Activated T-cell treated with anti-CD3 and anti-CD28 coated beads, Interleukin-2, amount 50 U/mL, for 24 hours (primary cell): ENCODE results near the gene TFCP2L1.

Experiments used
- DNase-seq: peaks from one replicate; pipeline ENCODE4 v3.0.0-alpha.2; 2020
- H3K27ac Mint-ChIP-seq: 2 replicates; pipeline ENCODE4 v1.8.0; 2020; ENCODE audit warnings: mild to moderate bottlenecking, mixed read lengths
- H3K27me3 Mint-ChIP-seq: 2 replicates; pipeline ENCODE4 v1.8.0; 2020; ENCODE audit warnings: mixed read lengths
- H3K36me3 Mint-ChIP-seq: 2 replicates; pipeline ENCODE4 v1.8.0; 2020; ENCODE audit warnings: low read depth, mixed read lengths
- H3K4me1 Mint-ChIP-seq: 2 replicates; pipeline ENCODE4 v1.8.0; 2020; ENCODE audit warnings: low read depth, mixed read lengths
- H3K4me3 Mint-ChIP-seq: 2 replicates; pipeline ENCODE4 v1.8.0; 2020; ENCODE audit warnings: mild to moderate bottlenecking, moderate library complexity, mixed read lengths
- H3K9me3 Mint-ChIP-seq: 2 replicates; pipeline ENCODE4 v1.8.0; 2020; ENCODE audit warnings: mixed read lengths

The TFCP2L1 gene

DNA sequence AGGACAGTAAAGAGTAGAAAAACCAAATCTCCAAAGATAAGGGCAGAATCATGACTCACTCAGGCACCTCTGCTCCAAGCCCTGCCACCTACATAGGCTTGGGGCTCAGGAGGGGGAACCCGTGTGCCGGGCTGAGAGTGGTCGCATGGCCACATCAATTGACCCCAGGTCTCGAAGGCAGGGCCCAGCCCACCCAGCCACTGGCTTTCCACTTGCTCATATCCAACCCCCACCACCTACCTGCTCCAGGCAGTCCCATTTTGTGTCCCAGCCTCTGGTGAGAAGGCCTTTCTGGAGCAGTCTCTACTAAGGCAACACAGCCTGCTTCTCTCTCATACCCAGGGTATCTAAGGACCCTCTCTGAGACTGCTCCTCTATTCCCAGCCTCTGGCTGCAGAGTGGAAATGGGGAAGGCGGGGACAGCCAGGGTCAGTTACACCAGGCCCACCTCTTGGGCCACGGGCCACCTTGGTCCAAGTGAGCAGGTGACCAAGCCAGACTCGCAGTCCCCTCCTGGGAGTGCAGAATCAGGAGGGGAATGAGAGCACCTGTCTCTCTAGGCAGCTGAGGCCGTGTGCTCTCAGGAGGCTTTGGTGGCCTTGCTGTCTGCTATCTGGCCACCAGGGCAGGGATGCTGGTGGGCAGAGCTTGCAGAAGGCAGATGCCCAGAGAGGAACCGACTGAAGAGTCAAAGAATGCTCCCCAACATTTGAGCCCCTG lies 20.8 kb downstream of the TFCP2L1 start:
- H3K36me3 Mint-ChIP-seq, result no peaks in the 10 kb centered on the region
- DNase-seq, result no peak
- H3K9me3 Mint-ChIP-seq, result no peaks in the 10 kb centered on the region
- no peaks in the 10 kb centered on the region for H3K4me1 Mint-ChIP-seq
- peaks cover 2% of the 10 kb centered on the region for H3K27me3 Mint-ChIP-seq
- H3K27ac Mint-ChIP-seq, result no peak overlapping the region
- no peak overlapping the region for H3K4me3 Mint-ChIP-seq

DNA sequence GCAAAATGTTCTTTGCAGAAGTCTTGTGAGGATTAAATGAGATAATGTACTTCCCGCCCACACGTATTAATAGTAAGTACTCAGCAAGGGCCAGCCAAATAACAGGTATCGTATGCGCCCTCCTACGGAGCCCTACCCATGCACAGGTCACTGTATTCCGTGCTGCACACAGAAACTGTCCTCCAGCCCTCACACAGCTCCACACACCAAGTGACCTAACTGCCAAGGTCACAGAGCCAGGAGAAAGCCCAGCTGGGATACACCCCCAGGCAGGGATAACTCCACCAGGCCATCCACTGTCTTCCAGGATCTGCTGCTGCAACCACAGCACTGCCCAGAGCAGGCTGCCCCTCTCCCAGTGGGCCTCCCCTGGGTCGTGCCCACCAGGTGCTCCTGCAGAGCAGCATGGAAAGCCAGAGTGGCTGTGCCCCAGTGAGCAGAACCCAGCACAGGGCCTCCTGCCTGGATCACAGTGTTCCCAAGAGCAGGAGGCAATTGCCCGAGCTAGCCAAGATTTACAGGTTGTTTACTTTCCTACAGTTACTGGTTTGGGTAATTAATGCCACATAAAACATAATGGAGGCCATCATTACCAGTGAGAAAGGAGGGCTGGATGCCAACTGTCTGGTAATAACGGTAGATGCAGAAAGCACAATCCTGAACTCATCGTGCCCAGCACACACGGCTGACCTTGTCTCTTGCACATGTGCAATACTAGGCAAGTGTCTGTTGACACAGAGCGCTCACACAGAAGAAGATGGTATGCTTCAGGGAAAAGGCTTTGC lies 24.4 kb downstream of the TFCP2L1 start:
- H3K27me3 Mint-ChIP-seq, result peaks cover 21% of the 10 kb centered on the region
- no peak for DNase-seq
- no peak overlapping the region for H3K4me3 Mint-ChIP-seq
- no peaks in the 10 kb centered on the region for H3K36me3 Mint-ChIP-seq
- no peak overlapping the region for H3K27ac Mint-ChIP-seq
- H3K9me3 Mint-ChIP-seq, result no peaks in the 10 kb centered on the region
- H3K4me1 Mint-ChIP-seq, result no peaks in the 10 kb centered on the region

DNA sequence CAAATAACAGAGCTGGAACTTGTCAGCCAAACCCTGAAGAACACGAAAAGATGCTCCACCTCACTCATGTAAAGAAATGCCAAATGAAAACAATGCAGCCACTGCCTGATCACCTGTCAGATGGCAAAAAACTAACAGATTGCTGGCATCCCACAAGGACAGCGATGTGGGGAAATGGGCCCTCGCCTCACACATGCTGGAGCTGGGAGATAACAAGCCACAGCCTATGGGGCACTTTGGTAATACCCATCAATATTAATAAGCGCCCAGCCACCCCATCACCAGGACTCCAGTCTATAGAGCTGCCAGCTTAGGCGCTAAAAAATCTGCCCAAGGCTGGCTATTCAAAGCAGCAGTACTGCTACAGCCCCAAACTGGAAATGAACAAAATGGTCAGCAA lies 27.0 kb downstream of the TFCP2L1 start:
- no peak overlapping the region for H3K4me3 Mint-ChIP-seq
- no peaks in the 10 kb centered on the region for H3K9me3 Mint-ChIP-seq
- no peaks in the 10 kb centered on the region for H3K4me1 Mint-ChIP-seq
- no peak for DNase-seq
- no peaks in the 10 kb centered on the region for H3K36me3 Mint-ChIP-seq
- no peak overlapping the region for H3K27ac Mint-ChIP-seq
- peaks cover 19% of the 10 kb centered on the region for H3K27me3 Mint-ChIP-seq

DNA sequence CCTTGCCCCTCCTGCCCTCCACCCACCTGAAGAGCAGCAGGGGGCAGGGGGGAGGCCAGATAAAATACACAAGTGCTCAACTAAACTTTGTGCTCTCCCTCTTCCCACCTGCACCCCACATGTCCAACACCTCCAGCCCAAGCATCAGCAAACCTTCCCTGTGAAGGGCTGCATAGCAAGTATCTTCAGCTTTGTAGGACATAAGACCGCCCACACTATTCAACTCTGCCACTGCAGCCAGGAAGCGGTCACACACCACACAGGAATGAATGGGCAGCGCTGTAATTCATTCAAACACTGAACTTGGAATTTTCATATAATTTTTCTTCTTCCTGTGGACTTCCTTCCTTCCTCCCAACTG lies 27.5 kb downstream of the TFCP2L1 start:
- H3K4me1 Mint-ChIP-seq, result no peaks in the 10 kb centered on the region
- H3K27me3 Mint-ChIP-seq, result peaks cover 19% of the 10 kb centered on the region
- no peaks in the 10 kb centered on the region for H3K9me3 Mint-ChIP-seq
- H3K27ac Mint-ChIP-seq, result no peak overlapping the region
- DNase-seq, result no peak
- H3K4me3 Mint-ChIP-seq, result no peak overlapping the region
- no peaks in the 10 kb centered on the region for H3K36me3 Mint-ChIP-seq

DNA sequence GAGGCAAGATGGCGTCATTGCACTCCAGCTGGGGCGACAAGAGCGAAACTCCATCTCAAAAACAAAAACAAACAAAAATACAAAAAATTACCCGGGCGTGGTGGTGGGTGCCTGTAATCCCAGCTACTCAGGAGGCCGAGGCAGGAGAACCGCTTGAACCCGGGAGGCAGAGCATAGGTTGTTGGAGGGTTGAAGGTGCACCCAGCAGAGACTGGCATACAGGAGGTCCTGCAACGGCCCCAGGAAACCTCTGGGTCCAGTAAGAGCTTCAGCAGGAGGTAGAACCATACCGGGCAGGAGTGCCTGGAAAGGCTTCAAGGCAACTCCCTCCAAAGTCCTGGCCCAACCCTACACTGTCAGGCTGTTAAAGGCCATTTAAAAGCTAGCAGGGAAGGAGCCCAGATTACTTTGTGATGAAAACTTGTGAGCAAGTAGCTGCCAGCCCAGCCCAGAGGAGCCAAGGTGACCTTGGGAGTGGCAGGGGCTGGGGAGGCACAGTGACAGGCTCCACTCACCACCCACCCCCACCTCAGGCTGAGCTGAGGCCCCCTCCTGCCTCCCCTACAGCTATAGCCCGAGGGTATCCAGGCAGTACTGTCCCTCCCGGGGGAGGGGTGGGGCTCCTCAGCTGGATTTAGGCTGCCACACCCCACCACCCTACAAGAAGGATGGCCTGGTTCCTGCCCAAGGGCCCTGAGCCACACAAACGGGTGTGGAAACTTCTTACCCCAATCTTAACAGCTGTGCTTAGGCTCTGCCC lies 28.1 kb downstream of the TFCP2L1 start:
- H3K27me3 Mint-ChIP-seq, result peaks cover 19% of the 10 kb centered on the region
- H3K4me3 Mint-ChIP-seq, result no peak overlapping the region
- no peak overlapping the region for H3K27ac Mint-ChIP-seq
- no peaks in the 10 kb centered on the region for H3K9me3 Mint-ChIP-seq
- no peaks in the 10 kb centered on the region for H3K36me3 Mint-ChIP-seq
- no peak for DNase-seq
- H3K4me1 Mint-ChIP-seq, result no peaks in the 10 kb centered on the region

DNA sequence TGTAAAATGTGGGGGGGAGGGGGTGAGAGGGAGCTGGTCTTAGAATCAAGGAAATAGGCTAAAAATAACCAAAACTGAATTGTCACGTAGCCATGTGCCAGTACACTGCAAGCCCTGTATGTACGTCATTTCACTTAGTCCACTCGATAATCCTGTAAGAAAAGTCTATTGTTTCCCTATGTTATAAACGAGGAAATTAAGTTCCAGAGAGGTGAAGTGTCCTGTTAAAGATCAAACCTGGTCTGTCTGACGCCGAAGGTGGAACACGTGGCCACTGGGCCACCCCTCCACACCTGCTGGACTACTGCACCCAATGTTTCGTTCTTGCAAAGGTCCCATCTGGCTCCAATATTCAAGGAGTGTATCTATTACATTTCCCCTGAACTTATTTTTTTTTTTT lies 29.6 kb downstream of the TFCP2L1 start:
- Mint-ChIP-seq H3K27ac (no peak overlapping the region), H3K4me3 (no peak overlapping the region), H3K27me3 (peaks cover 19% of the 10 kb centered on the region), H3K36me3 (no peaks in the 10 kb centered on the region), H3K9me3 (no peaks in the 10 kb centered on the region), H3K4me1 (no peaks in the 10 kb centered on the region)
- DNase-seq, result no peak

DNA sequence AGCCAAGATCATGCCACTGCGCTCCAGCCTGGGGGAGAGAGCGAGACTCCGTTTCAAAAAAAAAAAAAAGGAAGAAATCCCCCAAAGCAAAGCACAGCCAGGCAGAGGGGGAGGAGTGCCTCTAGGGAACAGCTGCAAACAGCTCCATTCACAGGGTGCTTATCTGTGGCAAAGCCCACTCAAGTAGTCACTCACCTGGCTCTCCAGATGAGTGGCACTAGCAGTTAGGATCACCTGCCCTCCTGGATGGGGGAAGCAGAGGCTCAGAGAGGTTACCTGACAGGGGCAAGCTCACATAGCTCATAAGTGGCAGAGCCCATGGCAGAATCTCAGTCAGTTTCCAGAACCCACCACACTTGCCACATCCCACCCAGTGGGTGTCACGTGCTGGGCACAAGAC lies 30.3 kb downstream of the TFCP2L1 start:
- peaks cover 19% of the 10 kb centered on the region for H3K27me3 Mint-ChIP-seq
- no peaks in the 10 kb centered on the region for H3K36me3 Mint-ChIP-seq
- H3K4me1 Mint-ChIP-seq, result no peaks in the 10 kb centered on the region
- DNase-seq, result no peak
- H3K27ac Mint-ChIP-seq, result no peak overlapping the region
- H3K4me3 Mint-ChIP-seq, result no peak overlapping the region
- no peaks in the 10 kb centered on the region for H3K9me3 Mint-ChIP-seq

DNA sequence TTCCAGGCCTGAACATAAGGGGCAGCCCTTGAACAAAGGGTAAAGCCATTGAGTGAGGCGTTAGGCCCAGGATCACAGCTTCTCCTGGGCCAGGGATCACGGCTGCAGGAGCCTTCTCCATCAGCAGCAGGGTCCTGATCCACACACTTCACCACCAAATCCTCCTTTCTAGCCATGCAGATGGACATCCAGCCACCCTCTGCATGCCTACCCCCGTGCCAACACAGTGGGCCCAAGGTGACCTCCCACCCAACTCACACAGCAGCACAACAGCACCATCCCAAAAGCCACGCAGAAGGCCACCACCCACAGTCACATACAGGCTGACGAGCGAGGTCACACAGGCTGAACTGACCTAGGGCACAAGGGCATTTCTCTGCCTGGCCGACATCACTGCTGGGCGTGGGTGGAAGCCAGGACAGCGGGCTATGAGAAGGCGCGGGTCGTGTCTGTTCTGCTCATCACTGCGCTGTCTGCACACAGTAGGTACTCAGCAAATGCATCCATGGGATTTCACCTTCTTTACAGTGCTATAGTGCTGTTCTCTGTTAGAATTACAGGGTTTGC lies 31.2 kb downstream of the TFCP2L1 start:
- Mint-ChIP-seq H3K4me1 (no peaks in the 10 kb centered on the region), H3K9me3 (no peaks in the 10 kb centered on the region), H3K27me3 (peaks cover 18% of the 10 kb centered on the region), H3K27ac (no peak overlapping the region), H3K4me3 (no peak overlapping the region), H3K36me3 (no peaks in the 10 kb centered on the region)
- no peak for DNase-seq

DNA sequence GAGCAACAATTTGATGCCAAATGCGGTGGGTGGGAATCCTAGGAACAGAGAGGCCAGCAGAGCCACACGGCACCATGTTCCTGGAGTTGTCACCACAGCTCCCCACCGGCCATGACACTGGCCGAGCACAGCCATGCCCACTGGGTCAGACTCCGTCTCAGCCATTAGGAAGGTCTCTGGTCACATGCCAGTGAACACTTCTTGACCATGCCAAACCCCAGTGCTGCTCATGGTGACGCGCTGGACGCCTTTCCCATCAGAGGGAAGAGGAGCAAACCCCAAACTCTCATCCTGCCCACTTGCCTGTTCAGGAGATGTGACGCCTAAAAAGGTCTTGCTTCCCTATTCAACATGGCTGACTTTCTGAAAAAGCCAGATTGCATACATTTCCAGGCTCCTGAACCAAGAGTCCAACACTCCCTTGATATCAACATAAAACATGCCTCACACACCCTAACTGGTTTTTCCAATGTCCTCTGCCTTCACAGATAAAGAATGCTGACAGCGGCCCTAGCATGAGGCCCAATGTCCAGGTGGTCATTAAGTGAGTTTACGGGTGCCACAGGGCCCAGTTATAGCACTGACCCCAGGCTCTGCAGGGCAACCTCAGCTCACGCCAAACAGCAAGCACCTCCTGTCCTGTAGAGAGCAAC lies 31.9 kb downstream of the TFCP2L1 start:
- no peak overlapping the region for H3K27ac Mint-ChIP-seq
- H3K36me3 Mint-ChIP-seq, result no peaks in the 10 kb centered on the region
- no peak for DNase-seq
- H3K4me3 Mint-ChIP-seq, result no peak overlapping the region
- H3K9me3 Mint-ChIP-seq, result no peaks in the 10 kb centered on the region
- H3K4me1 Mint-ChIP-seq, result no peaks in the 10 kb centered on the region
- peaks cover 12% of the 10 kb centered on the region for H3K27me3 Mint-ChIP-seq

DNA sequence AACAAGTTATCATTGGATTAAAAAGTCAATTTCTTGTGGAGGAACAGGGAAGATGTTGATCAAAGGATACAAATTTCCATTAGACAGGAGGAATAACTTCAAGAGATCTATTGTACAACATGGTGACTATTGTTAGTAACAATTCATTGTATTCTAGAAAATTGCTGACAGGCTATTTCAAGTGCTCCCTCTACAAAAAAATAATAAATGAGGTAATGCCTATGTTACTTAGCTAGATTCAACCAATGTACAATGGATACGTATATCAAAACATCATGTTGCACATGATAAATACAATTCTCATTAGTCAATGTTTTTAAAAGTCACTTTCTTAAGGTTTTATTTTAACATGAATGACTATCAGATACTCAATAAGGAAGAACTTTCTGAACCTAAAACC lies 33.5 kb downstream of the TFCP2L1 start:
- Mint-ChIP-seq H3K4me1 (no peaks in the 10 kb centered on the region), H3K36me3 (no peaks in the 10 kb centered on the region), H3K27ac (no peak overlapping the region), H3K4me3 (no peak overlapping the region), H3K27me3 (peaks cover 3% of the 10 kb centered on the region), H3K9me3 (no peaks in the 10 kb centered on the region)
- DNase-seq, result no peak

DNA sequence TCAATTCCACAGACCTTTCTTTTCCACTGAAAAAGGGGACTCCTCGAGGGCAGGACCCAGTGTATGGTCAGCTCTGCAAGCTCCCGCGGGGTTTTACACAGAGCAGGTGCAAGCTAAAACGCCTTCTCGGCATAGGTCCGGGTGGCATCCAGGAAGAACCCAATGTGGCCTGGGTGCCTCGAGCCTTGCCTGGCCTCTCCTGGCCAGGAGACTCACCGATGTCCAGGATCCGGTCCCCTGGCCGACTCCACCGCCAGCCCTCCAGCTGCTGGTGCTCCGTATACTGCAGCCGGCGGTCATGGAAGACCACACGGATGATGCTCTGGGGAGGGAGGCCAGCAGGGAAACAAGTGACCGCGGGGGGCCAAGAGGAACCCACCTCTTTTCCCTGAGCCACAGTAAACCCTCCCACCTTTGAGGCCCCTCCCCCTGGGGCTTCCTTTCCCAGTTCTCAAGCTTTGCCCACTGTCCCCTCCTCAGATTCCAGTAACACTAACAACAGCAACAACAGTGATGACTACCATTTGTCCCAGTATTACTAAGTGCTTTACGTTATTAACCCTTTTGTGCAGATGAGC lies 36.1 kb downstream of the TFCP2L1 start:
- no peaks in the 10 kb centered on the region for H3K36me3 Mint-ChIP-seq
- H3K27ac Mint-ChIP-seq, result no peak overlapping the region
- no peak overlapping the region for H3K4me3 Mint-ChIP-seq
- DNase-seq, result no peak
- H3K9me3 Mint-ChIP-seq, result no peaks in the 10 kb centered on the region
- no peaks in the 10 kb centered on the region for H3K27me3 Mint-ChIP-seq
- H3K4me1 Mint-ChIP-seq, result no peaks in the 10 kb centered on the region

DNA sequence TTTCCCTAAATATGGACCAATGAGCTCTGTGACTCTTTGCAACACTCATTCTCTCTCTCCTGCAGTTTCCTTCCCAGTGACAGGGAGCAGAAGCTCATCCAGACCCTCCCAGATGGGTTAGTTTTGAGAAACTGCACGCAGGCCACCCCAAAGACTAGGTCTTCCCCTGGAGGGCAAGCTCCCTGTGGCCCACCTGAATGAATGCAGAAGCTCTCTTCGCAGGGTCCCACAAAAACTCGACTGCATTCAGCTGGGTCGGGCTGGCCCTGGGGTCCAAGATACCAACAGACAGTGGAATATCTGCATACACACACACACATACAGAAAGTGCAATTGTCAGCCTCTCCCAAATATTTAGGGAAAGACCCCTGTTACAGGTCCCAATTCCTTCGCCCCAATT lies 37.0 kb downstream of the TFCP2L1 start:
- no peak for DNase-seq
- Mint-ChIP-seq H3K27ac (no peak overlapping the region), H3K4me3 (no peak overlapping the region), H3K9me3 (no peaks in the 10 kb centered on the region), H3K36me3 (no peaks in the 10 kb centered on the region), H3K4me1 (no peaks in the 10 kb centered on the region), H3K27me3 (no peaks in the 10 kb centered on the region)

DNA sequence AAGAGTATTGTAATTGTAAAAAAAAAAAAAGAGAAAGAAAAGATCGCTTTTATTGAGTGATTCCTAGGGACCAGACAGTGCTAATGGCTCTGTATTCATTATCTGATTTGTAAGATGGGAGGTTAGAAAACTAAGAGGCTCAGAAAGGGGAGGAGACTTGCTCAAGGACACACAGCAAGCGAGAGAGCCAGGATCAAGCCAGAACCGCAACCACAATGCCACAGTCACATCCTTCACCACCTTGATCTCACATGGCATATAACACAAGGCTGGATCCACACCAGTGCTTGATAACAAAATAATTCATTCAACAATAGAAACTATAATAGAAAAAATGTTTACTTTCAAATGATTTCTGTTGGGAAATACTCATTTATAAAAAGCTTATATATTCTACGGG lies 37.5 kb downstream of the TFCP2L1 start:
- Mint-ChIP-seq H3K27ac (no peak overlapping the region), H3K9me3 (no peaks in the 10 kb centered on the region), H3K36me3 (no peaks in the 10 kb centered on the region), H3K4me3 (no peak overlapping the region), H3K27me3 (no peaks in the 10 kb centered on the region), H3K4me1 (no peaks in the 10 kb centered on the region)
- no peak for DNase-seq

DNA sequence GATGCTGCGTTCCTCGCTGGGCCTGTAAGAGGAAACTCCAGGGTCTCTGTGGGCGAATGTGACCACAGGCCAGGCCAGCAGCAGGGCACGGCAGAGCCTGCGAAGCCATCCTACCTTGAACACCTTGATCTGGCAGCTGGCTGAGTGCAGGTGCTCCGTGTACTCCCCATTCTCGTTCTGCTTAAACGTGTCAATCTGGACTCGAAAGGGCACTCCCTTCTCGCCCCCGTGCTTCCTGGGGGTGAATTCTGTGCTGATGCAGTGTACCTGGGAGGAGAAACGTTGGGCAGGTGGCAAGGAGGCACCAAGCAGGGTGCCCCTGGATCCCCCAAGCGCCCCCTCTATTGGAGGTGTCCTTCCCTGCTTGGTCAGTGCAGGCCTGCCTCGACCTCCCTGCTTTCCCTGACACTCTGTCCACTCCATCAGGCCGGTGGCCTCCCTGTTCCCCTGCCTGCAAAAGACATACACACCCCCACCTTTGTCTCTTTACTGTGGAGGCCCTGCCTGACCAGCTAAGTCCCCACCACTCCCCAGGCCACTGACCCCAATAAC lies 38.2 kb downstream of the TFCP2L1 start:
- Mint-ChIP-seq H3K27ac (no peak overlapping the region), H3K9me3 (no peaks in the 10 kb centered on the region), H3K4me3 (no peak overlapping the region), H3K36me3 (no peaks in the 10 kb centered on the region), H3K4me1 (no peaks in the 10 kb centered on the region), H3K27me3 (no peaks in the 10 kb centered on the region)
- DNase-seq, result no peak
